ELF-1 (cell line): Measurements from ENCODE around the gene NFE2.

Experiments used
- DNase-seq: peaks from one replicate; pipeline ENCODE4 v3.0.0-alpha.2; 2016; ENCODE audit warnings: low read depth, low spot score

NFE2 gene

GRCh38 chr12:54306925-54307741 lies 6.3 kb upstream of the NFE2 start:
- DNase-seq = no peak

- peak; percentile 45 for DNase-seq
Measured at GRCh38 chr12:54304187-54304810, 3.5 kb upstream of the NFE2 start.

GRCh38 chr12:54303640-54304039 lies 2.8 kb upstream of the NFE2 start:
- no peak for DNase-seq

GRCh38 chr12:54301428-54302048 lies 723 bp upstream of the NFE2 start:
- DNase-seq = peak; percentile 84

GRCh38 chr12:54300225-54300731 lies 537 bp downstream of the NFE2 start:
- DNase-seq = peak; percentile 46

GRCh38 chr12:54299515-54300224 lies 1.1 kb downstream of the NFE2 start:
- no peak for DNase-seq

DNA sequence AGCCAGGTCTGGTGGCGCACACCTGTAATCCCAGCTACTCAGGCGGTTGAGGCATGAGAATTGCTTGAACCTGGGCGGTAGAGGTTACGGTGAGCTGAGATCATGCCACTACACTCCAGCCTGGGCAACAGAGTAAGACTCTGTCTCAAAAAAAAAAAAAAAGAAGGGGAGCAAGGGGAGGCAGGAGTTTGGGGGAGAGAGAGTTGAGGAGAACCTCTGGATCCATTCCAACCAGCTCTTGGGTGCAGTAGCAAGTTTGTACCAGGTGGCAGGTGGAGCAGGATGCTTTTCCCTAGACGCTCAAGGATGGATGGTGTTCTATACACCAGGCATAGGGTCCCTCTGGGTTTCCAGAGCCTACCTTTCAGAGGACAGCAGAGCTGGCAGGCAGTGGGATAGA lies 1.9 kb downstream of the NFE2 start:
- no peak for DNase-seq

DNA sequence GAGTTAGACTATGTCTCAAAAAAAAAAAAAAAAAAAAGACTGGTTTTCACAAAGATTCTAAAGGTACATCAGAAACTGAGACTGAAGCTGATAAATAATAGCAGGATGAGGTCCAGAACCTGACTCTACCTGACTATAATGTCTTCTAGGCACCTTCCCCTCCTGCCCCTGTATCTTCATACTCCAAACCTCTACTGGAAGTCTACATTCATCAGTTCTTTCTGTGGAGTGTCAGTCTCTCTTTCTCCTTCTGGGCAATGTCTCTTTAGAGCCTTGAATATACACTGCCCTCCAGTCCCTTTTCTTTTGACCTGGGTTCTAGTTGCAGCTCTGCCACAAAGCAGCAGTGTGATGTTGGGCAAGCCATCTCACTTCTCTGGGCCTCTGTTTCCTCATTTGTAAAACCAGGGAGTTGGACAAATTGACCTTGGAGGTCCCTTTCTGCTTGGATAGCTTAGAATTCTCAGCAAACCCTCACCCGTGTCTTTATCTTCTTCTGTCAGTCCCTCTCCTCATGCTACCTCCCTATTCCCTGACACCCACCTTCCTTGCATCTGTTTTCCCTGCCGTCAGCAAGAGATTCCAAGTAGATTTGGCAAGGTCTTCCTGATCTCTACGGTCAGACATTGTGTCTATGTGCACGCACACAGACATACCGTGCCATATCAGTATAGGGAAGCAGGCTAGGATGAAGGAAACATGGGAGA lies 4.3 kb downstream of the NFE2 start:
- DNase-seq = no peak

- DNase-seq = no peak
Measured at GRCh38 chr12:54294953-54295566, 5.8 kb downstream of the NFE2 start.

DNA sequence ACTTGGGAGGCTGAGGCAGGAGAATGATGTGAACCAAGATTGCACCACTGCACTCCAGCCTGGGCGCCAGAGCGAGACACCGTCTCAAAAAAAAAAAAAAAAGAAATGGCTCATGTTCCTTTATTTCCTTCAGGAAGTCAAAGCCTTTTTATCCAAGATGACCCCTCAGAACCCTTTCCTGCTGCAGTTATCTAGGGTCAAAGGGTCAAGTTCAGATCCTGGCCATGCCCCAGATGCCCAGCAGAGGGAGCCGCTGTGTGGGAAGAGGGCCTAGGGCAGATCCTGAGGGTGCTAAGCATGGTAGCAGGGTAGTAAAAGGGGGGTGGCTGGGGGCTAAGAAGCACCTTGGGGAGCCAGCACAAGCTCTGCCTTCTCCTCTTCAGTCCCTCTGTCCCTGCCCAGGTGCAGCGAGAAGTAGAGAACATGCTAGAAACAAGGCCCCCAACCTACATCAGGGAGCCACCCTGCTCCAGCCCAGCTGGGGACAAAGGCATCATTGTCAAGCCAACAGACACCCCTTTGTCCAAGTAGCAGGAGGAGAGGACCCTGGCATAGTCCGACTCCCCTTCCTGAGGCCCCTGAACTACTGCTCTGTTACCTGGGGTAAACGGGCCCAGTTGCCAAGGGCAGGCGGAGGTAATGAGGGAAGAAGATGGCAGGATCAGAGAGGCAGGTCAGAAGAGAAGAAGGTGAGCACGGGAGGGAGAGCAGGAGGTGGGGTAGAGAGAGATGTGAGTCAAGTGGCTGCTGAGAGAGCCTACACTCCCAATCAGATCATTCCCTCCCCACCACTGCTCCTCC lies 6.5 kb downstream of the NFE2 start:
- peak; percentile 83 for DNase-seq

- DNase-seq = no peak
Measured at GRCh38 chr12:54292931-54293241, 7.9 kb downstream of the NFE2 start.

DNA sequence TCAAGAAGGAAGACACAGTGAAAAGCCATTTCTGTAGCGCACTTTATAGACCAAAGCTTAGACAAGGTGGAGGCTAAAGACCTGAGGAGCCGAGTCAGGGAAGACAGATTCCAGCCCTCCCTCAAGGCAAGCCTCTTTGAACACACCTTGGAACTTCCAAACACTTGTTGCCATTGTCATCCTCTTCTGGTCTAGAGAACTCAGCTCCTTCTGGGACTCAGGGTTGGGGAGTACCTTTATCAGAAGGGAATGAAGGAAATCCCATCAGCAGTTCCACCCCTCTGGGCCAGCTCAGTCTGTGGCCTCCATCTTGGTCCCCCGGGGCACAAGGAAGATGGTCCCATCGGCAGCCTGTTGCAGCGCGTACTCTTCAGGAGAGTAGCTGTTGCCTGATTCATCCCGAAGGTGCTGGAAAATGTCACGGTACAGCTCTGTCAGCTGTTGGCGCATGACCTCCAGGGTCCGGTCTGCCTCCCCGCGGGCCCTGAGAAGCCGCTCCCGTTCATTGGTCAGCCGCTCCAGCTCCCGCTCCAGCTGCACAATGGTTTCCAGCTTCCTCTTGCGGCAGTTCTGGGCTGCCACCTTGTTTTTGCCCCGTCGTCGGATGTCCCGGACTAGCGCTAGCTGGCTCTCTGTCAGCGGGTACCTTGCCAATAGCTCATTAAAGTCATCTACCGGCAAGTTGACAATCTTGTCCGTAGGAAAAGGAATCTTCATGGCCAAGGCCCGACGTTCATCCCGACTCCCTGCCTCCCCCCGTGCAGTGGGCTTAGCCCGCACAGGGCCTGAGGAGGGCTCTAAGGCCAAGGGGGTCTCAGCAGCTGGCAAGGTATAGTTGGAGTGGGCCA lies 8.5 kb downstream of the NFE2 start:
- DNase-seq = no peak

DNA sequence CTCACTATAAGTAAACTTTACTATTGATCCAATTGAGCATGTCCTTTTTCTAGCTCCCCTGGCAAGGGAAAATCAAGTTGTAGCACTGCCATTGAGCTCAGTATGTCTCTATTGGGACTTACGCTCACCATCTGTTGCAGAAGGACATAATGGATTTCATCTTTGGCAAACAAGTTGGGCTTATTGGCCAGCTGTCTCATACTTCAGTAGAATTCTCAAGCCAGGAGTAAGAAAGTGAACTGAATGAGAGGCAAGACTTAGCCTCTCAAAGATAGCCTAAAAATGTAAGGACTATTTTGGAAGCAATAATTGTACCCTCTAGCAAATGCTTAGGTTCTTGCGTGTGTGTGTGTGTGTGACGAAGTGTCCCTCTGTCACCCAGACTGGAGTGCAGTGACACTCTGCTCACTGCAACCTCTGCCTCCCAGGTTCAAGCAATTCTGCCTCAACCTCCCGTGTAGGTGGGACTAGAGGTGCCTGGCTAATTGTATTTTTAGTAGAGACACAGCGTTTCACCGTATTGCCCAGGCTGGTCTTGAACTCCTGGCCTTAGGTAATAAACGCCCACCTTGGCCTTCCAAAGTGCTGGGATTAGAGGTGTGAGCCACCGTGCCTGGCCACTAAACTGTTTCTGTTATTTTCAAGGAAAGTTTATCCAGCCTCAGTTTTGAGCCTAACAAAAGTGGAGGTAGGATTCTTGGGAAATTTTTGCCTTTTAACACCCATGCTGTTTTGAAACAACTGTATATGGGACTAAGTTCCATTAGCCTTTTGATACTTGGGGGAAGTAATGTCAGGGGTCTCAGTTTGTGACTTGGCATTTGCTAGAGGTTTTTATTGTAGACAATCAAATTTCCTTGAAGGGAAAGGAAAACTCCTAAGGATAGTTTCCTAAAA lies 13.3 kb downstream of the NFE2 start:
- DNase-seq = peak; percentile 59

DNA sequence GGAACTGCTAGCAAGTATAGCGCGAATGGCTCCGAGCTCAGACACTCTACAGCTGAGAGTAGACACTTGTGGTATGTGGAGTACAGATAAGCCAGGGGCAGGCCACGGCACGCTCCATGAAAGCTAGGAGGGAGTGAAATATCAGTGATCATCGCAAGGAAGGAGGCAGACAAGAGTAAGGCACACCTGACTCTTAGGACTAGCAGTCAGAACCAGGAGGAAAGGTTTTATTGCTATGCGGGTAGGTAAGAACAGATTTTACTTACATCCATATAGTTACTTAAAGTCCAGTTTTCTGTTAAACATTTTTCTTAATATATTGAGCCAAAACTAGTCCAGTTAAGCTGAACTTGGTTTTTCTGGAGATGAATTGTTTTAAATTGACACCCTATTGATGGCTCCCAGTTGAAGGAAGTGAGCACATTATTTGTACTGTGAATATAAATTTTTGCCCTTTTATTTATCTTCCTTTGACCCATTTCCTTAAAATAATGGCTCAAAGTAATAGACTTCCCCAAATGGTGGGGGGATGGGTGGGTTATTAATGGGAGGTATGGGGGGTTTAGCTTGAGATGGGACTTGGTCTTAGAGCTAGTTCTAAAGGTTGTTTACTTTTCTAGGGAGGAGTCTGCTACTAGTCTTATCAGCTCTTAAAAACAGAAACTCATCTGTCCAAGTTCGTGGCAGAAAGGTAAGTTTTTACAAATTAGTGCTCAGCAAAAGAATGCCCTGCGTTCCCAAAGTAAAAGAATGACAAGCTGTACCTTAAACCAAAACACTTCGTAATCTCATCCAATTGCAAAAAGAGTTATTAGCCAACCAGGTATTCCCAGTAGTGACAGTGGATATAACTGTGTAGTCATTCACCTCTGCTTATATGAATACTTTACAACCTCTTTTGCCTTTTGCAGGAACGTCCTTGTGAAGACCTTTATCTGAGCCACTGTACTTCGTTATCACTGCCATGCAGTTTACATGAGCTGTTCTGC lies 14.5 kb downstream of the NFE2 start:
- no peak for DNase-seq

- DNase-seq = no peak
Measured at GRCh38 chr12:54285150-54286041, 15.4 kb downstream of the NFE2 start.
